ENCODE data around the gene PRLR. TPM values are rescaled to one million over a fixed set of nuclear protein-coding genes. Genes with fewer than 3 reads are reported as not detected.
A peak's percentile ranks its signal among the peaks of the same experiment; 100 is the strongest.

Gene PRLR
- total and polyA plus RNA-seq, 2 experiments from 2014 or later: 0.31 to 2.2 TPM

- no peaks in the 10 kb centered on the region for H3K9me2 ChIP-seq (ENCODE audit: insufficient read depth)
- DNase-seq (ENCODE audit: low spot score) (no peak), ATAC-seq (no peak)
- H3K4me2 ChIP-seq: no peak overlapping the region
- H3K27ac ChIP-seq (ENCODE audit: low read depth): no peak overlapping the region
- no peaks in the 10 kb centered on the region for H3K9me3 Mint-ChIP-seq
- H3K36me3 Mint-ChIP-seq (ENCODE audit: low read depth): no peaks in the 10 kb centered on the region
- H3K36me3 ChIP-seq (ENCODE audit: insufficient read depth): no peaks in the 10 kb centered on the region
- H3K4me1 ChIP-seq (ENCODE audit: insufficient read depth): peaks cover 9% of the 10 kb centered on the region
- no peak overlapping the region for H3K27ac Mint-ChIP-seq
- H3K27me3 ChIP-seq (ENCODE audit: insufficient read depth): no peaks in the 10 kb centered on the region
- no peak overlapping the region for H2AFZ ChIP-seq
- no peaks in the 10 kb centered on the region for H3F3A ChIP-seq (replicated peaks; ENCODE audit: low read depth)
- H4K20me1 ChIP-seq (replicated peaks; ENCODE audit: insufficient read depth): no peaks in the 10 kb centered on the region
- H3K4me3 ChIP-seq: no peak overlapping the region
- H3K4me3 Mint-ChIP-seq: no peak overlapping the region
- peaks cover 5% of the 10 kb centered on the region for H3K27me3 Mint-ChIP-seq (ENCODE audit: insufficient read depth, low read depth, poor library complexity)
- TF ChIP-seq CREB1 (CRISPR knock-in tag; IDR thresholded peaks at IDR 0.05; ENCODE audit: low read depth): no peak
- no peaks in the 10 kb centered on the region for H3K79me2 ChIP-seq (replicated peaks; ENCODE audit: insufficient read depth)
- peaks cover 25% of the 10 kb centered on the region for H3K4me1 Mint-ChIP-seq
Observed at GRCh38 chr5:35045280-35045679, 185.0 kb downstream of the PRLR start.

- Mint-ChIP-seq H3K9me3 (no peaks in the 10 kb centered on the region), H3K4me1 (peaks cover 25% of the 10 kb centered on the region), H3K27me3 (ENCODE audit: insufficient read depth, low read depth, poor library complexity) (peaks cover 5% of the 10 kb centered on the region), H3K27ac (no peak overlapping the region), H3K36me3 (ENCODE audit: low read depth) (no peaks in the 10 kb centered on the region), H3K4me3 (no peak overlapping the region)
- H3K4me3 ChIP-seq: no peak overlapping the region
- no peaks in the 10 kb centered on the region for H3F3A ChIP-seq (replicated peaks; ENCODE audit: low read depth)
- ATAC-seq (no peak), DNase-seq (ENCODE audit: low spot score) (no peak)
- no peaks in the 10 kb centered on the region for H3K79me2 ChIP-seq (replicated peaks; ENCODE audit: insufficient read depth)
- peaks cover 9% of the 10 kb centered on the region for H3K4me1 ChIP-seq (ENCODE audit: insufficient read depth)
- no peaks in the 10 kb centered on the region for H3K9me2 ChIP-seq (ENCODE audit: insufficient read depth)
- H2AFZ ChIP-seq: peak overlapping the region; percentile 49; the same call in 1 of the 2 replicates
- no peaks in the 10 kb centered on the region for H3K27me3 ChIP-seq (ENCODE audit: insufficient read depth)
- TF ChIP-seq, protein P1, sequence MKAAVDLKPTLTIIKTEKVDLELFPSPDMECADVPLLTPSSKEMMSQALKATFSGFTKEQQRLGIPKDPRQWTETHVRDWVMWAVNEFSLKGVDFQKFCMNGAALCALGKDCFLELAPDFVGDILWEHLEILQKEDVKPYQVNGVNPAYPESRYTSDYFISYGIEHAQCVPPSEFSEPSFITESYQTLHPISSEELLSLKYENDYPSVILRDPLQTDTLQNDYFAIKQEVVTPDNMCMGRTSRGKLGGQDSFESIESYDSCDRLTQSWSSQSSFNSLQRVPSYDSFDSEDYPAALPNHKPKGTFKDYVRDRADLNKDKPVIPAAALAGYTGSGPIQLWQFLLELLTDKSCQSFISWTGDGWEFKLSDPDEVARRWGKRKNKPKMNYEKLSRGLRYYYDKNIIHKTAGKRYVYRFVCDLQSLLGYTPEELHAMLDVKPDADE (IDR thresholded peaks at IDR 0.05): no peak
- TF ChIP-seq STAT1 (IDR thresholded peaks at IDR 0.05; ENCODE audit: unreplicated experiment): no peak
- TF ChIP-seq, protein P2, sequence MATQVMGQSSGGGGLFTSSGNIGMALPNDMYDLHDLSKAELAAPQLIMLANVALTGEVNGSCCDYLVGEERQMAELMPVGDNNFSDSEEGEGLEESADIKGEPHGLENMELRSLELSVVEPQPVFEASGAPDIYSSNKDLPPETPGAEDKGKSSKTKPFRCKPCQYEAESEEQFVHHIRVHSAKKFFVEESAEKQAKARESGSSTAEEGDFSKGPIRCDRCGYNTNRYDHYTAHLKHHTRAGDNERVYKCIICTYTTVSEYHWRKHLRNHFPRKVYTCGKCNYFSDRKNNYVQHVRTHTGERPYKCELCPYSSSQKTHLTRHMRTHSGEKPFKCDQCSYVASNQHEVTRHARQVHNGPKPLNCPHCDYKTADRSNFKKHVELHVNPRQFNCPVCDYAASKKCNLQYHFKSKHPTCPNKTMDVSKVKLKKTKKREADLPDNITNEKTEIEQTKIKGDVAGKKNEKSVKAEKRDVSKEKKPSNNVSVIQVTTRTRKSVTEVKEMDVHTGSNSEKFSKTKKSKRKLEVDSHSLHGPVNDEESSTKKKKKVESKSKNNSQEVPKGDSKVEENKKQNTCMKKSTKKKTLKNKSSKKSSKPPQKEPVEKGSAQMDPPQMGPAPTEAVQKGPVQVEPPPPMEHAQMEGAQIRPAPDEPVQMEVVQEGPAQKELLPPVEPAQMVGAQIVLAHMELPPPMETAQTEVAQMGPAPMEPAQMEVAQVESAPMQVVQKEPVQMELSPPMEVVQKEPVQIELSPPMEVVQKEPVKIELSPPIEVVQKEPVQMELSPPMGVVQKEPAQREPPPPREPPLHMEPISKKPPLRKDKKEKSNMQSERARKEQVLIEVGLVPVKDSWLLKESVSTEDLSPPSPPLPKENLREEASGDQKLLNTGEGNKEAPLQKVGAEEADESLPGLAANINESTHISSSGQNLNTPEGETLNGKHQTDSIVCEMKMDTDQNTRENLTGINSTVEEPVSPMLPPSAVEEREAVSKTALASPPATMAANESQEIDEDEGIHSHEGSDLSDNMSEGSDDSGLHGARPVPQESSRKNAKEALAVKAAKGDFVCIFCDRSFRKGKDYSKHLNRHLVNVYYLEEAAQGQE (IDR thresholded peaks at IDR 0.05; ENCODE audit: unreplicated experiment): no peak
- no peak for TF ChIP-seq CTCF (conservative IDR thresholded peaks at IDR 0.05; ENCODE audit: low read depth in 2 of 2)
- TF ChIP-seq JUNB (IDR thresholded peaks at IDR 0.05; ENCODE audit: unreplicated experiment): no peak
- no peak for TF ChIP-seq POLR2AphosphoS5 (IDR thresholded peaks at IDR 0.05; ENCODE audit: low read depth)
- no peak for TF ChIP-seq CREB1 (CRISPR knock-in tag; IDR thresholded peaks at IDR 0.05; ENCODE audit: low read depth)
- H3K4me2 ChIP-seq: no peak overlapping the region
- H3K36me3 ChIP-seq (ENCODE audit: insufficient read depth): no peaks in the 10 kb centered on the region
- H3K27ac ChIP-seq (ENCODE audit: low read depth): no peak overlapping the region
- no peaks in the 10 kb centered on the region for H4K20me1 ChIP-seq (replicated peaks; ENCODE audit: insufficient read depth)
Observed at GRCh38 chr5:35044649-35045048, 185.6 kb downstream of the PRLR start.
